Cerebellar cortex (tissue), 1 donor: ENCODE measurements around the gene TGOLN2.

ENCODE experiments used
- DNase-seq: peaks from one replicate; pipeline ENCODE4 v3.0.0-alpha.2; 2015; ENCODE audit warnings: low spot score

The TGOLN2 gene

DNA sequence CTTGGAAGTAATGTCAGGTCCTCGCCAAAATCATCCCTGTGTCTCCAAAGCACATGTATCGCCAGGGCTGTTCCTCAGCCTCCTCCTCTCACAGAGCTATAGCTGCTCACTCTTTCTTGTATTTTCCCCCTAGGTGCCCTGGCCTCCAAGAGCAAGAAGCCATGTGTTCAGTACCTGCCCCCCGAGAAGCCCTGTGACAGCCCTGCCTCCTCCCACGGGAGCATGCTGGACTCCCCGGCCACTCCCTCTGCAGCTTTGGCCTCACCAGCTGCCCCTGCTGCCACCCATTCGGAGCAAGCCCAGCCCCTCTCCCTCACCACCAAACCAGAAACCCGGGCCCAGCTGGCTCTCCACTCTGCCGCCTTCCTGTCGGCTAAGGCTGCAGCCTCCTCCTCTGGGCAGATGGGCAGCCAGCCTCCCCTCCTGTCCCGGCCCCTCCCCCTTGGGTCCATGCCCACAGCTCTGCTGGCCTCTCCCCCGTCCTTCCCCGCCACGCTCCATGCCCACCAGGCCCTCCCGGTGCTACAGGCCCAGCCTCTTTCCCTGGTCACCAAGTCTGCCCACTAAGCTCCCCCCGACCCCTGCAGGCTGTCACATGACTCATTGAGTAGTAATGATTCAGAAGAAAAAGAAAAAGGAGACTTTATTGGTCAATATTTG, 18.8 kb downstream of the TGOLN2 start:
- DNase-seq, result no peak

- DNase-seq, result no peak
These were observed 19.6 kb downstream of the TGOLN2 start for GRCh38 chr2:85308201-85308600.

DNA sequence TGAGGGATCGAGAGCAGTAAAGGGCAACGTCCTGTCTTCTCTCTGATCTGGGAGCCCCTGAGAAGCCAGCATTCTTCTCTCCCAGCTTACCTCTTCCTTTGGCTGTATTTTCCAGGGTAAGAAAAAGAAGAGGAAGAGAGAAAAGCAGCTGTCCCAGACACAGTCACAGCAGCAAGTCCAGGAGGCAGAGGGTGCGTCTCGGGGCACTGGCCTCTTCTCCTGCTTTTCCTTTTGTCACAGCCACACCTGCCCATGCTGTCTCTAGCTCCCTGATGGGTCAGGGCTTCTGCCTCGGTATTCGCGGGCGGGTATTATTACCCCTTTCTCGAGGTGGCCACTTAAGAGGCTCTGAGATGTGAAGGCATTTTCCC, 20.3 kb downstream of the TGOLN2 start:
- no peak for DNase-seq

DNA sequence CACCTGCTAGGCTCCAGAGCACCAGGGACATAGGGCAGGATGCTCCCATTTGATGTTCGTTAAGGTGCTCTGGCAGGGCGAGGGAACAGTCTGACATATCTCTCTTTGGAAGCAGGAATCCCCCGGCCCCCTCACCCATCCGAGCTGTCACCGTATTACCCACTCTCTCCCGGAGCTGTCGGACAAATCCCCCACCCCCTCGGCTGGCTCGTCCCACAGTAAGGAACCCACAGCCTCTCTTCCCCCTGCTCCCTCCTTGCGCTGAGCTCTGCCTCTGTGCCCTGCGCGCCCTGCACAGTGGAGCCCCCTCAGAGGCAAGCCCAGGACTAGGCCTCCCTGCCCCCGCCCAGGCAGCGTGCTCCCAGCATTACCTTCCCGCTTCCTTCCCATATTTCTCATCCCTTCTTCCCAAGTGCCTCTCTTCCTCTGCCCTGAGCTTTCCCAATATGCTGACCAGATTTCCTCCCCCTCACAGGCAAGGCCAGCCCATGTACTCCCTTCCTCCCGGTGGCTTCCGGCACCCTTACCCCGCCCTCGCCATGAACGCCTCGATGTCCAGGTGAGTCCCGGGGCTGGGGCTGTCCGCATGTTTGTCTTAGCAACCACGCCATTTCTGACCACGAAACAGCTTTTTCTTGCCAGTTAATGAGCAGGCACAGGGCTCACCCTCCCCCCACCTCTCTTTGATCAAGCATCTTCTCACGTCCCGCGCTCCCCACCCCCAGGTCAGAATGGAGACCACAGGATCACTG, 23.8 kb downstream of the TGOLN2 start:
- DNase-seq, result peak; percentile 56

- no peak for DNase-seq
These were observed 25.7 kb downstream of the TGOLN2 start for GRCh38 chr2:85302121-85302520.

DNA sequence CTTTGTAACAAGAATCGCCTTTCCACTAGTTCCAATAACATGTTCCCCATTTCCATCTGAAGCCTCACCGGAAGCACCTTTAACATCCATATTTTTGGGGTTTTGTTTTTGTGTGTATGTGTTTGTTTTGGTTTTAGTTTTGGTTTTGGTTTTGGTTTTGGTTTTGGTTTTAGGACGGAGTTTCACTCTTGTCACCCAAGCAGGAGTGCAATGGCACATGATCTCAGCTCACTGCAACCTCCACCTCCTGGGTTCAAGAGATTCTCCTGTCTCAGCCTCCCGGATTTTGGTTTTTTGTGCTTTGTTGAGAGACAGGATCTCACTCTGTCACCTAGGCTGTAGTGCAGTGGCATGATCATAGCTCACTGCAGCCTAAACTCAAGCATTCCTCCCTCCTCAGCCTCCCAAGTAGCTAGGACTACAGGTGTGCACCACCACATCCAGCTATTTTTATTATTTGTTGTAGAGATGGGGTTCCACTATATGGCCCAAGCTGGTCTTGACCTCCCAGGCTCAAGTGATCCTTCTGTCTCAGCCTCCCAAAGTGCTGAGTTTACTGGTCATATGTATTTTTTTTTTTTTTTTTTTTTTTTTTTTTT, 36.3 kb downstream of the TGOLN2 start:
- DNase-seq, result no peak

DNA sequence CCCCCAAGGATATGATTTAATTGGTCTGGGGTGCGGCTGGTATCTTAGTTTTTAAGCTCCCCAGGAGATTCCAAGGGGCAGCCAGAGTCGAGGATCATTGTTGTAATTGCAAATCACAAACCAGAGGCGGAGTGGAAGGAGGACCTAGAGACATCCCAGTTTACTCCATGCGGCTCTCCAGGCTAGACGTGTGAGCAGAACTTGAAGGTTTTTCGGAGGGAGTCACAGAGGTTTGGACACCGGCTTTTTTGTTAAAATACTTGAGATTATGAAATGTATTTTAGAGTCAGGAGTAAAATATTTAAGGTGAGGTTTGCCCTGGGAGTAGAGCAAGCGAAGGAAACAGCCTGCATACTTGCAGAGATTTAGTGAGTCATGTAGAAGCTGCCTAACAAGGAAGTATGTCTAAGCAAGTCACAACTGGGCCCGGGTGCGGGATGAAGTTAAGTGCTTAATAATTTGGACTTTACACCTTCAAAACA, 39.5 kb downstream of the TGOLN2 start:
- DNase-seq, result no peak

- DNase-seq, result no peak
These were observed 40.1 kb downstream of the TGOLN2 start for GRCh38 chr2:85287721-85288120.

- DNase-seq, result no peak
These were observed 40.9 kb downstream of the TGOLN2 start for GRCh38 chr2:85286918-85287317.

- no peak for DNase-seq
These were observed 44.1 kb downstream of the TGOLN2 start for GRCh38 chr2:85283641-85284040.

DNA sequence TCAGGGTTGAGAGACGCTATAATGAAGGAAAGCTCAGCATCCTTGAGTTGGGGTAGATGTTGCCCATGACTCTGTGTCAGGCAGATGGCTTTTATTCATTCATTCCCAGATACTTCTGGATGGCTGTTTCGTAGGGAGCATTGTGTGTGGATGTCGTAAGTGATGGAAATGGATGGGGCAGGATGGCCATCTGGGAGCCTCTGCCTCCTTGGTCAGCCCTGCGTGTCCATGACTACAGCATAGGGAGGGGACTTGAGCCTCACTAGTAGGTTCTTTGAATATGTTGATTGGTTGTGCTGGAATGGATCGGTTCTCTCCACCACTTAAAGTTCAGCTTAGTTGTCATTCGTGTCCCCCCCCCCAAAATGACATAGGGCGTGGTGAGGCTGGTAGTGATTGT, 44.9 kb downstream of the TGOLN2 start:
- DNase-seq, result no peak

DNA sequence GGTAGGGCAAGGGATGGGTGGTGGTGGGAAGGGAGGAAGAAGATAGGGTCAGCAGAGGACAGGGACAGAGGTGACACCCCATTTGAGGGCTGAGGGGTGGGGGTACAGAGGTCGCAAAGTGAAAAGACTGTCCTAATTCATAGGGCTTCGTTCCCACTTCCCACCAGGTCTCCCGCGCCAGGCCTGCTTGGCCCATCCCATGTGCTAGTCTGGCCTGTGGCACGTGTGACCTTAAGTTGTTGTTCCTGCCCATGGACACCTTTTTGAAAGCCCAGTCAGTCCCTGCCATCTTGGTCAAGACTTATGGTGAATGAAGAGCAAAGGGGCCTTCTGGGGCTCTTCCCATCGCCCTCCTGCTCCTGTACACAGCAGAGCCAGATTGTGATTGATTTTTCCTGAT, 46.2 kb downstream of the TGOLN2 start:
- DNase-seq, result no peak

DNA sequence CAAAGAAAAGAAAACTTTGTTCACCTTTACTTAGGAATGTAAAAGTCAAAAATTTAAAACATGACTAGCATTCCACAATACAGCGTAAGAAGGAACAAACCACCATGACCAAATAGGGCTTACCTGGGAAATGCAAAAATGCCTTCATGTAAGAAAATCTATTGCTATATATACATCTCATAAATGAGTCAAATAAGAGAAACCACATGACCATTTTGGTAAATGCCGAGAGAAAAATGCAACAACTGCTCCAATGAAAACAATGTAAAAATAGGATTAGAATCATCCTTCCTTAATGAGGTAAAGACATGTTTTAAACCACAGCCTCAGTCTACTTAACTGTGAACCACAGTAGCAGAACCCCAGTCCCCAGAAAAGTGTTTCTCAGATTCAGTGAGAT, 49.4 kb downstream of the TGOLN2 start:
- no peak for DNase-seq

DNA sequence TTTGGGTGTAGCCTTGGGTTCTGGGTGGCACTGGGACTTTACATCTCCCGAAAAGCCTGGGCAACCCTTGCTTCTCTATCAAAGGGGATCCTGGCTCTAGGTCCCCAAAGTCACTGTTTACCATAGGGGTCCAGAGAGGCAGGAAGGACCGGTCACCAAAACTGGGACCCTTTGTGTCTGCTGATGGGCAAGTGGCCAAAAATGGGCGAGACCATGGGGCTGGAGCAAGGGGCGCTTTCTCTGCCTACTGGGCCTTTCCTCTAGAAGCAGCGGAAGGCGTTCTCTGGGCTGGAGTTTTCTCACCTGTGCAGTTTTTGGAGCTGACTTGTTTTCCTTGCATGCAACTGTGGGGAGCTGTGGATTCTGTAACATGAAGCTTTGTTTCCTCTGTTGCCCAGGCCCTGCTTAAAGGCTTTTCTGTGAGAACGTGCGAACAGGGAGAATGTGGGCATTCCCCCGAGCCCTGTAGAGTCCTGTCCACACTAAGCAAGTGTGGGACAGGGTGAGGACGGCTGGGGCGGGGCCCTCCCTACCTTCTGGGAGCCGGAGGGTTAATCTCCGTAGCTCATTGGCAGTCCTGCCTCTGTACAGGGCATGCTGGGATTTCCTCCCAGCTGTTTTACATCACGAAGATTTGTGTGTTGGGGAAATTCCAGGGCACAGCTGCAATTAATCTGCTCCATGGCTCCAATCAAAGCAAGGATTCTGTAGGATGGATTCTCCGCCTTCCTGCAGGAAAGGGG, 50.2 kb downstream of the TGOLN2 start:
- DNase-seq, result no peak

DNA sequence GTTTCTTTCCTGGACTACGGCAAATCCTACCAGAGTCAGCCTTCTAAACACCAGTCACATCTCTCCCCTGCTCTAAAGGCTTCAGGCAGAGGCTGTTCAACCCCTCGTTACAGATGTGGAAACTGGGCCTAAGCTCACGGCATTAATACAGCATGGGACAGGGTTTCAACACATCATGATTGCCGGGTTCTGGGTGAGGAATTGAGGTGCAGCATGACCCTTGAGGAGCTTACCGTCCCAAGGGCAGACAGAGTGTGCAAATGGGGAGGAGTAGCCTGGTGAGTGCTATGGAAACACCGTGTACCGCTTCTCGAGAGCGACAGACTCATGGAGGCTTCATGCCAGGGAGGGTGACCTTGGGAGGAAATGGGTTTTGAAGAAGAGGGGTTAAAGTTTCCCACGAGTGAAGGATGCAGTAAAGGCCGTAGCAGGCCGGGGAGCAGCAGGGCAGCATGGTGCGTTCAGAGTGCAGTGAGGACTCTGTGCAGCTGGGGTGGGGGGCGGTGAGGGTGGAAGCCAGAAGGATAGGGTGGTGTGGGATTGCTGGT, 51.1 kb downstream of the TGOLN2 start:
- DNase-seq, result no peak

GRCh38 chr2:85275984-85276540, 51.7 kb downstream of the TGOLN2 start:
- DNase-seq, result no peak

- no peak for DNase-seq
These were observed 53.8 kb downstream of the TGOLN2 start for GRCh38 chr2:85273738-85274731.

GRCh38 chr2:85272357-85272756, 55.4 kb downstream of the TGOLN2 start:
- no peak for DNase-seq

- no peak for DNase-seq
These were observed 57.8 kb downstream of the TGOLN2 start for GRCh38 chr2:85269959-85270358.
